Astrocyte of the cerebellum (primary cell): ENCODE data around the gene MED13L.

Experiments
- DNase-seq: peaks from one replicate; pipeline ENCODE4 v3.0.0-alpha.2; 2011; ENCODE audit warnings: low read depth
- H3K4me3 ChIP-seq: 2 replicates; pipeline ENCODE4 v1.5.1; 2011; ENCODE audit warnings: mild to moderate bottlenecking, low read depth, low read length, moderate library complexity
- CTCF ChIP-seq: IDR thresholded peaks from 2 replicates; pipeline ENCODE4 v1.5.1; 2012; ENCODE audit warnings: low read length, low read depth, moderate library complexity, mild to moderate bottlenecking; ENCODE audit errors: missing control alignments
- in situ Hi-C: cut with HindIII; loops from 2 replicates; pipeline ENCODE4 v1.10.0; 2017; ENCODE audit warnings: low sequenced_read_pairs

Gene MED13L

GRCh38 chr12:116092776-116093175 lies 184.7 kb downstream of the MED13L start:
- no peak for TF ChIP-seq CTCF
- no peak for DNase-seq
- no peak overlapping the region for H3K4me3 ChIP-seq
- in situ Hi-C loops: no loop called here

GRCh38 chr12:116092162-116092561 lies 185.3 kb downstream of the MED13L start:
- in situ Hi-C loops: no loop called here
- TF ChIP-seq CTCF: no peak

GRCh38 chr12:116091579-116091978 lies 185.9 kb downstream of the MED13L start:
- in situ Hi-C loops: no loop called here
- DNase-seq: no peak
- no peak for TF ChIP-seq CTCF
- no peak overlapping the region for H3K4me3 ChIP-seq

More at GRCh38 chr12:116092162-116092561, 185.3 kb downstream of the MED13L start:
- H3K4me3 ChIP-seq: no peak overlapping the region
- no peak for DNase-seq

- in situ Hi-C loops: no loop called here
- no peak for DNase-seq
Measured at GRCh38 chr12:116090516-116090915, 187.0 kb downstream of the MED13L start.

GRCh38 chr12:116089080-116089479 lies 188.4 kb downstream of the MED13L start:
- no peak for DNase-seq
- in situ Hi-C loops: no loop called here
- TF ChIP-seq CTCF: no peak
- no peak overlapping the region for H3K4me3 ChIP-seq

More at GRCh38 chr12:116090516-116090915, 187.0 kb downstream of the MED13L start:
- H3K4me3 ChIP-seq: no peak overlapping the region
- no peak for TF ChIP-seq CTCF

- TF ChIP-seq CTCF: no peak
- no peak overlapping the region for H3K4me3 ChIP-seq
- in situ Hi-C loops: no loop called here
- DNase-seq: no peak
Measured at GRCh38 chr12:116087962-116088361, 189.5 kb downstream of the MED13L start.

- no peak overlapping the region for H3K4me3 ChIP-seq
- no peak for TF ChIP-seq CTCF
- DNase-seq: no peak
- in situ Hi-C loops: no loop called here
Measured at GRCh38 chr12:116087399-116087798, 190.1 kb downstream of the MED13L start.
